HG03571 (cell line): Measurements from ENCODE around the gene CHI3L2.

ENCODE experiments used
- ATAC-seq: cut with Tn5 transposase; IDR thresholded peaks from one replicate; pipeline ENCODE4 v1.9.1; 2021; ENCODE audit not compliant: unreplicated experiment

The CHI3L2 gene

GRCh38 chr1:111227434-111227833 lies at the start of gene CHI3L2:
CHI3L2 (plus strand) TSS chr1:111227713; CDS start chr1:111227730, 17 bp downstream.
- no peak for ATAC-seq

GRCh38 chr1:111179968-111180533 lies 47.5 kb upstream of the CHI3L2 start:
- ATAC-seq: no peak

- no peak for ATAC-seq
Observed at GRCh38 chr1:111182052-111182451, 45.5 kb upstream of the CHI3L2 start.

GRCh38 chr1:111183308-111184069 lies 44.0 kb upstream of the CHI3L2 start:
- ATAC-seq: no peak

- ATAC-seq: no peak
Observed at GRCh38 chr1:111184663-111185062, 42.9 kb upstream of the CHI3L2 start.

GRCh38 chr1:111190931-111191451 lies 36.5 kb upstream of the CHI3L2 start:
- ATAC-seq: no peak

- ATAC-seq: no peak
Observed at GRCh38 chr1:111191496-111191895, 36.0 kb upstream of the CHI3L2 start.

GRCh38 chr1:111192074-111192473 lies 35.4 kb upstream of the CHI3L2 start:
- no peak for ATAC-seq

GRCh38 chr1:111192658-111193519 lies 34.6 kb upstream of the CHI3L2 start:
- no peak for ATAC-seq

GRCh38 chr1:111193712-111194480 lies 33.6 kb upstream of the CHI3L2 start:
- ATAC-seq: no peak

- no peak for ATAC-seq
Observed at GRCh38 chr1:111195002-111195684, 32.4 kb upstream of the CHI3L2 start.

GRCh38 chr1:111196213-111196612 lies 31.3 kb upstream of the CHI3L2 start:
- no peak for ATAC-seq

- ATAC-seq: no peak
Observed at GRCh38 chr1:111197598-111198284, 29.8 kb upstream of the CHI3L2 start.

GRCh38 chr1:111198836-111199235 lies 28.7 kb upstream of the CHI3L2 start:
- ATAC-seq: no peak

- ATAC-seq: no peak
Observed at GRCh38 chr1:111199329-111199728, 28.2 kb upstream of the CHI3L2 start.

GRCh38 chr1:111199881-111200801 lies 27.4 kb upstream of the CHI3L2 start, which contains the start of gene DENND2D:
DENND2D (minus strand) TSS chr1:111200646; CDS start chr1:111200459, 187 bp downstream.
- ATAC-seq: no peak

- ATAC-seq: no peak
Observed at GRCh38 chr1:111200802-111201161, 26.7 kb upstream of the CHI3L2 start.

- no peak for ATAC-seq
Observed at GRCh38 chr1:111201275-111202090, 26.0 kb upstream of the CHI3L2 start.
